Endothelial cell of umbilical vein (primary cell): Measurements from ENCODE around the gene BTNL9. TPM values are rescaled to one million over a fixed set of nuclear protein-coding genes. Genes with fewer than 3 reads are reported as not detected.

Source experiments
- BruUV-seq: library from RNA; stranded (reverse); fragments of 400-500 nt; replicated peaks from 2 replicates; lab custom pipeline; 2021; lab: Mats Ljungman, UMichigan
- CTCF ChIA-PET: fragments of 300-600, 350-600 bp; sonication (Branson Sonifier 250); formaldehyde crosslinking; loops from one replicate; lab custom pipeline; 2021; ENCODE audit warnings: antibody characterized with exemption, inconsistent platforms; lab: Charles Lee
- POLR2A ChIA-PET: fragments of 300-600, 350-600 bp; sonication (Branson Sonifier 250); formaldehyde crosslinking; loops from one replicate; lab custom pipeline; 2021; ENCODE audit warnings: antibody characterized with exemption, inconsistent platforms; lab: Charles Lee
- DNase-seq: peaks from one replicate; pipeline ENCODE4 v3.0.0-alpha.2; 2011; ENCODE audit warnings: low read depth, low spot score
- FAIRE-seq: peaks from 2 replicates; lab custom pipeline; 2011; peaks lifted over from hg19 to GRCh38; lab: Jason Lieb, UNC
- H2AFZ ChIP-seq: 2 replicates; pipeline ENCODE4 v1.6.0; 2012; ENCODE audit warnings: low read depth, low read length, control low read depth, inconsistent platforms
- H3K27ac ChIP-seq: 2 replicates; pipeline ENCODE4 v1.5.1; 2011; ENCODE audit warnings: low read depth, mild to moderate bottlenecking, control low read depth, low read length, moderate library complexity; ENCODE audit not compliant: insufficient read depth
- H3K27me3 ChIP-seq, 2 experiments: 2 replicates each; pipeline versions ENCODE4 v1.6.0 to v1.6.1; 2011; ENCODE audit warnings: low read length in 2 of 2, mixed read lengths in 1 of 2; ENCODE audit not compliant: control insufficient read depth in 2 of 2, insufficient read depth in 2 of 2
- H3K36me3 ChIP-seq, 2 experiments: 2 replicates in 1 of 2; 3 replicates in 1 of 2; pipeline ENCODE4 v1.5.1; 2011; ENCODE audit warnings: low read length in 2 of 2, mild to moderate bottlenecking in 1 of 2, moderate library complexity in 1 of 2; ENCODE audit not compliant: control insufficient read depth in 2 of 2, insufficient read depth in 2 of 2; ENCODE audit errors: extremely low read depth in 1 of 2
- H3K4me1 ChIP-seq: 3 replicates; pipeline ENCODE4 v1.5.1; 2011; ENCODE audit warnings: mild to moderate bottlenecking, low read length; ENCODE audit not compliant: control insufficient read depth, insufficient read depth; ENCODE audit errors: extremely low read depth
- H3K4me2 ChIP-seq: 2 replicates; pipeline ENCODE4 v1.6.1; 2011; ENCODE audit warnings: low read length, control low read depth, mixed read lengths; ENCODE audit not compliant: insufficient read depth
- H3K4me3 ChIP-seq, 3 experiments: fragments of 200-600 bp in 1 of 3; sonication (generic), shearing (Covaris generic) in 1 of 3; replicated peaks in 1 of 3; 2 replicates each; pipeline ENCODE4 v1.5.1; 2011 to 2016; ENCODE audit warnings: control low read depth in 3 of 3, low read length in 3 of 3, mild to moderate bottlenecking in 2 of 3, inconsistent platforms in 1 of 3, low read depth in 1 of 3, moderate library complexity in 1 of 3; ENCODE audit not compliant: insufficient read depth in 1 of 3
- H3K79me2 ChIP-seq: 2 replicates; pipeline ENCODE4 v1.6.0; 2012; ENCODE audit warnings: low read length, inconsistent platforms; ENCODE audit not compliant: control insufficient read depth, insufficient read depth
- H3K9ac ChIP-seq: replicated peaks from 2 replicates; pipeline ENCODE3; 2011; ENCODE audit warnings: low read length, control low read depth; ENCODE audit not compliant: insufficient read depth; ENCODE audit errors: extremely low read depth
- H3K9me1 ChIP-seq: replicated peaks from 3 replicates; pipeline ENCODE4 v1.6.0; 2011; ENCODE audit warnings: mild to moderate bottlenecking, low read length; ENCODE audit not compliant: control insufficient read depth, insufficient read depth; ENCODE audit errors: extremely low read depth
- H3K9me3 ChIP-seq: replicated peaks from 2 replicates; pipeline ENCODE4 v1.5.1; 2012; ENCODE audit warnings: low read length, inconsistent platforms; ENCODE audit not compliant: control insufficient read depth, insufficient read depth
- H4K20me1 ChIP-seq: replicated peaks from 2 replicates; pipeline ENCODE3; 2011; ENCODE audit warnings: mild to moderate bottlenecking, low read length; ENCODE audit not compliant: control insufficient read depth, insufficient read depth; ENCODE audit errors: extremely low read depth
- CTCF ChIP-seq, 2 donors: IDR thresholded peaks; 1 replicate in 1 of 2; 2 replicates in 1 of 2; pipeline ENCODE4 v1.5.1; 2011; ENCODE audit warnings: low read length in 2 of 2, mild to moderate bottlenecking in 2 of 2, moderate library complexity in 2 of 2, control low read depth in 1 of 2, inconsistent platforms in 1 of 2, low read depth in 1 of 2; ENCODE audit not compliant: insufficient read depth in 1 of 2; ENCODE audit errors: extremely low read depth in 1 of 2
- EZH2 ChIP-seq: IDR thresholded peaks from 2 replicates; pipeline ENCODE4 v1.6.1; 2012; ENCODE audit warnings: borderline replicate concordance, low read depth, mild to moderate bottlenecking, moderate library complexity, low read length, inconsistent platforms; ENCODE audit not compliant: severe bottlenecking
- FOS ChIP-seq: IDR thresholded peaks from 2 replicates; pipeline ENCODE4 v1.6.1; 2011; ENCODE audit warnings: mild to moderate bottlenecking, low read length, moderate library complexity, borderline replicate concordance; ENCODE audit not compliant: insufficient read depth
- GATA2 ChIP-seq: IDR thresholded peaks from 2 replicates; pipeline ENCODE4 v1.7.0; 2011; ENCODE audit warnings: low read depth, mild to moderate bottlenecking, moderate library complexity, mixed read lengths, low read length; ENCODE audit not compliant: insufficient read length, insufficient read depth
- JUN ChIP-seq: IDR thresholded peaks from 2 replicates; pipeline ENCODE4 v1.6.1; 2011; ENCODE audit warnings: borderline replicate concordance, low read depth; ENCODE audit not compliant: insufficient read length, insufficient read depth
- MAX ChIP-seq: IDR thresholded peaks from 2 replicates; pipeline ENCODE4 v1.6.1; 2011; ENCODE audit not compliant: insufficient read depth, insufficient read length
- MYC ChIP-seq: IDR thresholded peaks from one replicate; pipeline ENCODE4 v1.6.1; 2011; ENCODE audit warnings: mild to moderate bottlenecking, low read depth, low read length
- POLR2A ChIP-seq: IDR thresholded peaks from 2 replicates; pipeline ENCODE4 v1.6.1; 2012; ENCODE audit warnings: low read depth, mild to moderate bottlenecking, control low read depth, low read length
- POLR2AphosphoS5 ChIP-seq: IDR thresholded peaks from 2 replicates; pipeline ENCODE4 v1.6.1; 2012; ENCODE audit warnings: low read depth, mild to moderate bottlenecking, control low read depth, low read length, moderate library complexity; ENCODE audit not compliant: insufficient read depth
- dilution Hi-C: fragments of 300-500 bp; cut with MboI; formaldehyde crosslinking; loops from one replicate; pipeline ENCODE4 v1.15.0; 2019; ENCODE audit warnings: low sequenced_read_pairs; ENCODE audit not compliant: extremely low pct_ligation_motif_present
- intact Hi-C: fragments of 100-400 bp; cut with micrococcal nuclease; formaldehyde crosslinking; loops from one replicate; pipeline ENCODE4 v1.10.0; 2022
- polyA plus RNA-seq, 4 experiments: library from polyadenylated mRNA; depleted of rRNA in 3 of 4; stranded (reverse) in 3 of 4; unstranded in 1 of 4; fragments of >200 nt; gene quantifications; 2 replicates each; pipeline versions ENCODE4 v1.2.1 to v1.2.3, GENCODE V29; 2011 to 2012; ENCODE audit warnings: missing spikeins in 1 of 4
- total RNA-seq: library from RNA; stranded (reverse); gene quantifications from 2 replicates; pipeline ENCODE4 v1.2.3, GENCODE V29; 2021

Gene BTNL9
- total and polyA plus RNA-seq, 2 donors (not counting 3 experiments of a cell fraction or from before 2014, with no cell fraction given): 0.13 to 0.33 TPM

GRCh38 chr5:181061645-181062044, 21.6 kb downstream of the BTNL9 start:
- Histone ChIP-seq H2AFZ (no peak overlapping the region), H3K4me2 (no peak overlapping the region), H3K27me3 (peaks cover 21 to 31% of the 10 kb centered on the region in 2 experiments), H3K36me3 (no peaks in the 10 kb centered on the region), H3K9ac (no peak overlapping the region), H3K27ac (no peak overlapping the region), H3K9me3 (no peaks in the 10 kb centered on the region), H3K9me1 (no peaks in the 10 kb centered on the region), H4K20me1 (no peaks in the 10 kb centered on the region), H3K4me3 (no peak overlapping the region), H3K79me2 (no peaks in the 10 kb centered on the region), H3K4me1 (no peaks in the 10 kb centered on the region)
- dilution Hi-C loops (no loop called here), intact Hi-C loops (loop anchor here (2.0 kb wide), 1 partner anchor 17 kb away; no protein-coding TSS in a partner anchor)
- ChIA-PET POLR2A (no interaction called here), CTCF (interaction anchor here (0.8 kb wide), 1 partner anchor 11 kb away, joined by 3 read pairs; no protein-coding TSS in a partner anchor)
- TF ChIP-seq EZH2 (no peak), JUN (no peak), GATA2 (no peak), MAX (no peak), POLR2AphosphoS5 (no peak), MYC (no peak), CTCF (IDR thresholded peaks at IDR 0.05; ENCODE audit: extremely low read depth in 1 of 2, insufficient read depth in 1 of 2, low read depth in 1 of 2, low read length in 2 of 2) (no peak), POLR2A (no peak), FOS (no peak)
- no TSS peak for BruUV-seq
- FAIRE-seq (no peak), DNase-seq (no peak)
